GM21423 (cell line): ENCODE results near the gene ADAP1.
"Not testable (repeated sequence)": the region's sequence is repeated elsewhere in the genome, so short reads cannot be mapped to it uniquely, and the experiment has no call there.

Experiments
- ATAC-seq: cut with Tn5 transposase; IDR thresholded peaks from one replicate; pipeline ENCODE4 v1.9.1; 2021; ENCODE audit warnings: mild to moderate bottlenecking, moderate library complexity; ENCODE audit not compliant: unreplicated experiment

ADAP1 gene, protein sequence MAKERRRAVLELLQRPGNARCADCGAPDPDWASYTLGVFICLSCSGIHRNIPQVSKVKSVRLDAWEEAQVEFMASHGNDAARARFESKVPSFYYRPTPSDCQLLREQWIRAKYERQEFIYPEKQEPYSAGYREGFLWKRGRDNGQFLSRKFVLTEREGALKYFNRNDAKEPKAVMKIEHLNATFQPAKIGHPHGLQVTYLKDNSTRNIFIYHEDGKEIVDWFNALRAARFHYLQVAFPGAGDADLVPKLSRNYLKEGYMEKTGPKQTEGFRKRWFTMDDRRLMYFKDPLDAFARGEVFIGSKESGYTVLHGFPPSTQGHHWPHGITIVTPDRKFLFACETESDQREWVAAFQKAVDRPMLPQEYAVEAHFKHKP

DNA sequence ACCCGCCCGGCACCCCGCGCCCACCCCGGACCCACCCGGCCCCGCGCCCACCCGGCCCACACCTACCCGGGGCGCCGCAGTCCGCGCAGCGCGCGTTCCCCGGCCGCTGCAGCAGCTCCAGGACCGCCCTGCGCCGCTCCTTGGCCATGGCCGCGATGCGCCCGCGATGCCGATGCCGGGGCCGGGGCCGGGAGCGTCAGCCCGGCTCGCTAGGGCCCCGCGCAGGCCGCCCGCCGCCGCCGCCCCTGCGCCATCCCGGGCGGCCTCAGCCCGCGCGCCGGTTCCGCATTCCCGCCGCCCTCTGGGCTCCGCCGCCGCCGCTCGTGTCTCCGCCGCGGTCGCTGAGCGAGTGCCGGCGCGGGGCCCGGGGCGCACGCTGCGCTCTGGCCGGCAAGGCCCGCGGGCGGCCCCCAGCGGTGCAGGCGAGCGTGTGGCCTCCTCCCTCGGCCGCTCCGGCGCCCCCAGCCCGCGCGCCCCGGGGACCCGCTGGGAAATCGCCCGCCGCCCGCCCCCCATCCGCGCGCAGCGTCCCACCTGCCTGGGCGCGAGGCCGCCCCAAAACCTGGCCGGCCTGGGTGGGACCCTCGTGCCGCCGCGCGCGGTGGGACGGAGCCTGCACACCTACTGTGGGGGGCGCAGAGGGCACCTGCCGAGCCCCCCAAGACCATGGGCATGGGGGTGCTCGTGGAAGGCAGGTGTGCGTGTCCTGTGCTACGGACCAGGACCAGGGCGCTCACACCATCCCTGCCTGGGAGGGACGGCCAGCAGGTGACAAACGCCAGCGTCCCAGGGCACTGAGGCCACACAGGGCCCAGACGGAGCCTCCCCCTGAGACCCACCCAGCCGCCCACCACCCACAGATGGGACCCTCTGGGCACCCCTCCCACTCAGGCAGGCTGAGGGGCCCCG is at the start of gene ADAP1:
ADAP1 (minus strand) TSS at position 351 of the 909 bp plus-strand sequence; CDS start at position 148, 203 bp downstream.
- peak; percentile 62 for ATAC-seq

DNA sequence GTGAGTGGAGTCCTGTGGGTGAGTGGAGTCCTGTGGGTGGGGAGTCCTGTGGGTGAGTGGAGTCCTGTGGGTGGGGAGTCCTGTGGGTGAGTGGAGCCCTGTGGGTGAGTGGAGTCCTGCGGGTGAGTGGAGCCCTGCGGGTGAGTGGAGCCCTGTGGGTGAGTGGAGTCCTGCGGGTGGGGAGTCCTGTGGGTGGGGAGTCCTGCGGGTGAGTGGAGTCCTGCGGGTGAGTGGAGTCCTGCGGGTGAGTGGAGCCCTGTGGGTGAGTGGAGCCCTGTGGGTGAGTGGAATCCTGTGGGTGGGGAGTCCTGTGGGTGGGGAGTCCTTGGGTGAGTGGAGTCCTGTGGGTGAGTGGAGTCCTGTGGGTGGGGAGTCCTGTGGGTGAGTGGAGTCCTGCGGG is 48.0 kb upstream of the ADAP1 start:
- not testable (repeated sequence) for ATAC-seq

DNA sequence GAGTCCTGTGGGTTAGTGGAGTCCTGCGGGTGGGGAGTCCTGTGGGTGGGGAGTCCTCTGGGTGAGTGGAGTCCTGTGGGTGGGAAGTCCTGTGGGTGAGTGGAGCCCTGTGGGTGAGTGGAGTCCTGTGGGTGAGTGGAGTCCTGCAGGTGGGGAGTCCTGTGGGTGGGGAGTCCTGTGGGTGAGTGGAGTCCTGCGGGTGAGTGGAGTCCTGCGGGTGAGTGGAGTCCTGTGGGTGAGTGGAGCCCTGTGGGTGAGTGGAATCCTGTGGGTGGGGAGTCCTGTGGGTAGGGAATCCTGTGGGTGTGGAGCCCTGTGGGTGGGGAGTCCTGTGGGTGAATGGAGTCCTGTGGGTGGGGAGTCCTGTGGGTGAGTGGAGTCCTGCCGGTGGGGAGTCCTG is 47.5 kb upstream of the ADAP1 start:
- not testable (repeated sequence) for ATAC-seq

DNA sequence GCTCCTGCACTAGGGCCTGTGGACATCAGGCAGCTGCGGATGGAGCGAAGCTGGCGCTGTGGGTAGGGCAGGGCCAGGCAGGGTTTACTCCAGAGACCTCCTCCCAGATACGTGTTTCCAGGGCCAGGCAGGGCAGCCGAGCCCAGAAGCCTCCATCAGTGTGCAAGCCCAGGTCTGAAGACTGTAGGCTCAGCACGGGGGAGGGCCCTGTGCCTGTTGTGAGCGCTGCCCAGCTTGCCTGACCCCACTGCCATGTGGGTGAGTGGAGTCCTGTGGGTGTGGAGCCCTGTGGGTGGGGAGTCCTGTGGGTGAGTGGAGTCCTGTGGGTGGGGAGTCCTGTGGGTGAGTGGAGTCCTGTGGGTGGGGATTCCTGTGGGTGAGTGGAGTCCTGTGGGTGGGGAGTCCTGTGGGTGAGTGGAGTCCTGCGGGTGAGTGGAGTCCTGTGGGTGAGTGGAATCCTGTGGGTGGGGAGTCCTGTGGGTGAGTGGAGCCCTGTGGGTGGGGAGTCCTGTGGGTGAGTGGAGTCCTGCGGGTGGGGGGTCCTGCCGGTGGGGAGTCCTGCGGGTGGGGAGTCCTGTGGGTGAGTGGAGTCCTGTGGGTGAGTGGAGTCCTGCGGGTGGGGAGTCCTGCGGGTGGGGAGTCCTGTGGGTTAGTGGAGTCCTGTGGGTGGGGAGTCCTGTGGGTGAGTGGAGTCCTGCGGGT is 46.7 kb upstream of the ADAP1 start:
- not testable (repeated sequence) for ATAC-seq

DNA sequence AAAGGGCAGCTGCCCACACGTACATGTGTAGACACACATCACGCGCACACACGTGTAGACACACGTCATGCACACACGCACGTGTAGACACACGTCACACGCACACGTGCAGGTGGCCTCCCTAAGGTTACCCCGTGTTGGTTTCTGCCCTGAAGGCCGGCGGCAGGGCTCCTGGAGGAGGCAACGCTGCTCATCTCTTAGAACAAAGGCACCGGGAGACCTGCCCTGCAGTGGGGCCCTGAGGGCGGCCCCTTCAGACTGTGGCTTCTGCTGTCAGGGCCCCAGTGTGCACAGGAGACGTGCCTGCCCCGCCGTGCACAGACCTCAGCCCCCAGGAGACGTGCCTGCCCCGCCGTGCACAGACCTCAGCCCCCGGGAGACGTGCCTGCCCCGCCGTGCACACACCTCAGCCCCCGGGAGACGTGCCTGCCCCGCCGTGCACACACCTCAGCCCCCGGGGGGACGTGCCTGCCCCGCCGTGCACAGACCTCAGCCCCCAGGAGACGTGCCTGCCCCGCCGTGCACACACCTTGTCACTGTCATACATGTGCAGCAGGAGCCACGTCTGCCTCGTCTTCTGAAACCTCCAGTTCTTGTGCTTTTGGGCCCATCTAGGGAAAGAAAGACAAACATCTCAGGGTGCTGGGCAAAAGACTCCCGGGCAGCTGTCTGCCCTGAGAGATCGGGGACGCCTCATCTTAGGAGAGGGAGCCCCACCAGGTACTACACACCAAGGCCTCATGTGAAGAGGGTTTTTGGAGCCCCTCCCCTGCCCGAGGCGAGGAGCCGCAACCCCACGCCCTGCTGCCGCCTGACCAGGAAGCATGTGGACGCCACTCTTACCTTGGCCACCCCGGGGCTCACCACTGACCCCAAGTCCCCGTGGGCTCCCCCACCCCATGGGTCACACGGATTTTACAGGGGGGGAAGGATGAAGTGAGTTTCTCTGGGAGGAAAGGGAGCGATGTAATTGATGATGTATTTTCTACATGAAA is 45.8 kb upstream of the ADAP1 start:
- ATAC-seq: peak; percentile 48

DNA sequence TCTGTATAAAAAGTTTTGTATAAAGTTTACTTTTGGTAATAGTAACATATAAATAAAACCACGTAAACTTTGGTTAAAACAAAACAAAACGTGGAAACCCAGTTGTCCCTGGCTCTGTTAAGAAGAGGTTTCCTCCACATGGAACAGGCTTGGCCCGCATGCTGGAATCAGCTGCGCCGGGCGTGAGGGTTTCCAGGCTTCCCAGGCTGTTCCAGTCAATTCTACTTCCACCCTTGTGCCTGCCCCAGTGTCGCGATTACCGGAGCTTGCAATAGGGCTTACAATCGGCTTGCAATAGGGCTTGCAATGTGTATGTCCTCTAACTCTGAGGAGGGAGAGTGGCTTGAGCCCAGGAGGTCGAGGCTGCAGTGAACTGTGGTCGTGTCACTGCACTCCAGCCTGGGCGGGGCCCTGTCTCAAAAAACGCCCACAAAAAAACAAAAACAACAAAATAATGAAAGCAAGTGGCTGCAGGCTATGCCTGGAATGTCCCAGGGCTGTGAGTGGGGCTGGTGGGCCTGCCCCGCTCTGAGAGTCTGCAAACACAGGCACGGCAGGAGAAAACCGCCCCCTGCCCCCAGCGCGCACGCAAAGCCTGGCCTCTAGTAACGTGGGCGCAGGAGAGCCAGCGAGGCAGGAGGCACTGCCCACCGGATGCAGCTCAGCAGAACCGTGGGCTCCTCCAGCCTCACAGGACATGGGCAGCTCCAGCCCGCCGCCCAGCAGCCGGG is 44.8 kb upstream of the ADAP1 start:
- peak; percentile 8 for ATAC-seq

DNA sequence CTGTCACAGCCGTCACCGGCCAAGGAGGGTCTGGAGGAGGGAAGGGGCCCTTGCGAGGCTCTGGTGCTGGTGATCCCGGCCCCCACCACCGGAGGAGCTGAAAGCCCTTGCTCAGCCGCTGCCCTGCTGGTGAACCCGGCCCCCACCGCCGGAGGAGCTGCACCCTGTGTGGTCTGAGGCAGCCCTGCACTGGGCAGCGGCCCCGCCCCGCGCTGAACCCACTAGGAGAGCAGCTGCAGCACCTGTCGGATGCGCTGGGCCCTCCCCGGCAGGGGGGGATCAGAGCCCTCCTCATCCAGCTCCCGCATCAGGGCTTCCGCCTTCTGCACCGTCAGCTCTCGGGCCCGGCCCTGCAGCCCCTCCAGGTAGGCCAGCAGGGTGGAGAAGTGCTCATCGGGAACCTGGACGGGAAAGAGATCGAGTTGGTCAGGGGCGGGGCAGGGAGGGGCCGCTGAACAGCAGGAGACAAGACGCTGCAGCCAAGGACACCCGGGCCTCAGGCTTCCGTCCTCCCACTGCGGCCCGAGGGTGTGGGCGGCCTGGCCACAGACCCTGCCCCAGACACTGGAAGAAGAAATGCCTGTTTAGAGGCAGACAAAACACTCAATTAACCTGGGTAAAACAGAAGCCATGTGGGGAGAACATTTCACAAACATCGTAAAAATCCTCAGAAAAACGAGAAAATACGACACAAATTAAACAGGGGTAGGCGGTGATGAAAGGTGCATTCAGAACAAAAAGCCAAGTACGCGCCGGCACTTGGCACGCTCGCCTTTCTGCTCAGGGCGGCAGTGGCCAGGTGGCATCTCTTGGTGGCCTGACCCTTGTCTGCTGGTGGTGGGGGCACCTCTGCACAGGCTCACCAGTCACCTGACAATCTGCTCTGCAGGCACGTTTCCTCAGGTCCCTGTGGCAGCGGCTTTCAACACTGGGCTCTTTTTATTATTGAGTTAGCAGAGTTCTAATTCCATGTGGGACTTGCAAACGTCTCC is 43.2 kb upstream of the ADAP1 start:
- ATAC-seq: no peak

DNA sequence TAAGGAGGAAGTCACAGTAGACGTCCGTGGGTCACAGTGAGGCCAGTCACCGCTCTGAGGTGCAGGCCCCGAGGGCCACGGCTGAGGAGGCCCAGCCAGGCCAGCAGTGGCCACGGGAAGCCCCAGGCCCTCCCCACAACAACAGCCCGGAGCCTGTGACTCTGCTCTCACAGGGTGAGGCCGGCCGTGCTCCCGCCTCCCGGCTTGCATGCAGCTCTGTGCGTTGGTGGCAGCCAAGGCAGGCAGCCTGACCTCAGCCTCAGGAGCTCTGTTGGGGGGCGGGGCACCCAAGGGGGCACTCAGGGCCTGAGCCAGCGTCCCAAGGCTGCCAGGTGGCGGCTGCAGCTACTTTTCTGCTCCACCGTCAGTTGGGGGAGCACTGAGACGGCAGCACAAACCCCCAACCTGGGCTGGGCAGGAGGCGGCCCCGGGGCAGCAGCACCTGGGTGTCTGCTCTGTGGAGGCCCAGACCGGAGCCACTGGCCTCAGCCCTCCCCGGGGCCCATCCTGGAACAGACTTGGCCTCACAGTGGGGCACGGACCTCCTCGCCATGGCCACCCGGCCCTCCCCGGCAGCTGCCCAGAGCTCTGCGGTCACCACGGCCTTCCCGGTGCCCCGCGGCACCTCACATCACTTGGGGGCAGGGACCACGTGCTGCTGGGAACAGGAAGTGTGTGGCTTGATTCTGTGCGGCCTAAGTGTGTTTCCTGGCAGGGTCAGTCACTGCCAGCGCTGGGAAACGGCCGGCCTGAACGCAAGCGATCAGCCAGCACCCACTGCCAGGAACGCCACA is 41.8 kb upstream of the ADAP1 start:
- ATAC-seq: no peak

DNA sequence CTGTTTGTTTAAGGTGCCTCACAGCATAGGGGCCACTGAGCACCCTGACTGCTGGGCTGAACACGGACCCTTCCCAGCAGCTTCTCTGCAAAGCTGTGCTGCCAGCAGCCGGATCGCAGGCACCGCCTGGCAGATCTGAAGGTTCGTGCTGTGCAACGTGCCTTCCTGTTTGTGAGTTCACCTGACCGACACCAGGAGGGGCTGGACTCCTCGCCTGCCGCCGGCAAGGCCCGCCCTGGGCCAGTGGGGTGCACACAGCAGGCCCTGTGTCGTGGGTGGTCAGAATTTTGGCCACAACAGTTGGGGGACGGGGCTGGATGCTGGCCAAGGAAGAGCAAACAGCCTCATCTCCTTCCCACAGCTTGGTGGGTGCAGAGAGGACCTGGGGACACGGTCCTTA is 41.1 kb upstream of the ADAP1 start:
- ATAC-seq: no peak

DNA sequence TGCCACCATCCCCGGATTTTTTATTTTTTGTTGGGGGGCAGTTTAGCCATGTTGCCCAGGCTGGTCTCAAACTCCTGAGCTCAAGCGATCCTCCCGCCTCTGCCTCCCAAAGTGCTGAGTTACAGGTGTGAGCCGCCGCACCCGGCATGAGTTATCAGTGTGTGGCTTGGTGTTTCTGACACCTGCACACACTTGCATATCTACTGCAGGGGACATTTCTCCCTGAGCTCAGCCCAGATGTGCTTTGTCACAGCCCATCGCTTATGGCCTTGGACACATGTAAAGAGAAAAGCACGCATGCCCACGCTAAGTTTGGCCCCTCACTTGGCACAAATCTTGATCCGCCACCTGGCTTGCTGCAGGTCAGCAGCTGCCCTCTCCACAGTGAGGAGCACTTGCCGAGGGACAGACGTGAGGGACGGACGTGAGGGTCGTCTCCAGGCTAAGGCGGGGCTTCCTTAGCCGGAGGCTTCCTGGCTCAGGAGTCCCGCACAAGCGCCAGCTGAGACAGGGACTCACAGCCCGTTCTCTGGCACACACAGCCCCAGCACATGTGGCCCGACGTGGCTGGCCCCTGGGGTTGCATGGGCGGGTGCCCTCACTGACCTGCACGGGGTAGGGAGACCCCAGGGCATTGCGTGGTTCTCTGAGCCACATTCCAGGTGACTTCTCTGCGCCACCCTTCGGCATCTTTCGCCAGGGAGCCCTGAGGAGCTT is 40.3 kb upstream of the ADAP1 start:
- no peak for ATAC-seq

DNA sequence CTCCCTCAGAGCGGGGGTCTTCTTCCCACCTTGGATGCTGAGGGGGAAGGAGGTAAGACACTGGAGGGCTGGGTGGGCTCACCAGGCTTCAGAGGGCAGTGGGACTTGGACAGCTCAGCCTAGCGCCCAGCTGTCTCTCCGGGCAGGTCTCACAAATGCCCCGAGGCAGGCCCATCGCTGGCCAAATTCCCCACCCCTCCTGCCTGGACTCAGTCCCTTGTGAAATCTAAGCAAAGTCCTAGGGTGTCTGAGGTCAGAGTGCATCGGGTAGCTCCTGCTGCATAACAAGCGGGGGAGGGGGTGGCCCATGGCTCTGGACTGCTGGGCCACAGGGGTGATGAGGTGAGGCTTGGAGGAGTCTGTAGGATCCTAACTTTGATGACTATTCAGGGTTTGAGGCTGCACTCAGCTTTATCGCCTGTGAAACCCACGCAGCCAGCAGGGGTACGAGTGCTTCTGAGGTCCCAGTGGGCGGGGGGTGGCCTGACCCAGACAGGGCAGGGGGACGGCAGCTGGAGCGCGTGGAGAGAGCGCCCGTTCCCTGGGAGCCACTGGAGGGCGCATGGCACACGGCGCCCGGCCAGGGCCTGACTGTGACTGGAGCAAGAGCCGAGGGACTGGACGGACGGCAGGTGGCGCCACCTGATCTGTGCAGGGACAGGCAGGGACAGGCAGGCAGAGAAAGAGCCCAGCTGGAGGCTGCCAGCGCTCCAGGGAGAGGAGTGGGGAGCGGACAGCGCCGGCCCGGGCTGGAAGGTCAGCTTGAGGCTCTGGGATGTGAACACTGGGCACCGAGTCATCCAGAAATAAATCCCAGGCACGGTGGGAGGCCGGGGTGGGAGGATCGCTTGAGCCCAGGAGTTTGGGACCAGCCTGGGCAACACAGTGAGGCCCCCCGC is 38.5 kb upstream of the ADAP1 start:
- ATAC-seq: peak; percentile 80

DNA sequence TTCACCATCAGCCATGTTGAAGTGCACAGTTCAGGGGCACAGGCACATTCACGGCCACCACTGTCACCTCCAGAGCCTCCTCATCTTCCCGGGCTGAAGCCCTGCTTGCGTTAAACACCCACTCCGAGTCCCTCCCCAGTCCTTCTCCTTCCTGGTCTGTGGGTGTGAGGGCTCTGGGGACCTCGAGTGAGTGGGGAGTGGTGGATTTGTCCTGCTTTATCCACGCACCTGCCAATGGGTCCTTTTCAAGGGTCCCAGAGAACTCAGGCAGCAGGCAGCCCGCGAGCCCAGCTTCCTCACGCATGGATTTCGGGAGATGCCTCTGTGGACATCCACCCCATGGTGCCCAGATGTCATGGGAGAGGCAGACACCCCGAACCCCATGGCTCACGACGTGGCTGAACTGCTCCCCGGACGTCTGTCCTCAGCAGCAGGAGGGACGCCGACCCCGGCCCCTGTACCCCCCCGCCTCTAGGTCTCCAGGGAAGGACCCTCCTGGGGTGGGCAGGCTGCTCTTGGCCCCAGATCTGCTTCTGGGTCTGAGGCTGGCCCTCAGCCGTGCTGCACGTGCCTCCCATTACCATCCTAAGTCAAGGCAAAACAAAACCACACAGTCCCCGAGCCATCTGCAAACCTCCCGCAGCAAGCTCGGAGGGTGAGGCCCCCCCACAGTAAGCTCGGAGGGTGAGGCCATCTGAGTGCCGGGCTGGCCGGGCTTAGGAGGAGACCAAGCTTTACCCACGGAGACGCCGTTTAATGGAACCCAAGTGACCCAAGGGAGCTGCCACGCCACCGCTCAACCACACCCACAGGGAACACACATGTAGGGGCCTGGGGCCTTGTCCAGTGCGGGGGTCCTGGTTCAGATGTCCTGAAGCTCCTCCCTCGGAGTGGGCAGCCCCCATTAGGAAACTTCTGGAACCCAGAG is 37.5 kb upstream of the ADAP1 start:
- no peak for ATAC-seq

DNA sequence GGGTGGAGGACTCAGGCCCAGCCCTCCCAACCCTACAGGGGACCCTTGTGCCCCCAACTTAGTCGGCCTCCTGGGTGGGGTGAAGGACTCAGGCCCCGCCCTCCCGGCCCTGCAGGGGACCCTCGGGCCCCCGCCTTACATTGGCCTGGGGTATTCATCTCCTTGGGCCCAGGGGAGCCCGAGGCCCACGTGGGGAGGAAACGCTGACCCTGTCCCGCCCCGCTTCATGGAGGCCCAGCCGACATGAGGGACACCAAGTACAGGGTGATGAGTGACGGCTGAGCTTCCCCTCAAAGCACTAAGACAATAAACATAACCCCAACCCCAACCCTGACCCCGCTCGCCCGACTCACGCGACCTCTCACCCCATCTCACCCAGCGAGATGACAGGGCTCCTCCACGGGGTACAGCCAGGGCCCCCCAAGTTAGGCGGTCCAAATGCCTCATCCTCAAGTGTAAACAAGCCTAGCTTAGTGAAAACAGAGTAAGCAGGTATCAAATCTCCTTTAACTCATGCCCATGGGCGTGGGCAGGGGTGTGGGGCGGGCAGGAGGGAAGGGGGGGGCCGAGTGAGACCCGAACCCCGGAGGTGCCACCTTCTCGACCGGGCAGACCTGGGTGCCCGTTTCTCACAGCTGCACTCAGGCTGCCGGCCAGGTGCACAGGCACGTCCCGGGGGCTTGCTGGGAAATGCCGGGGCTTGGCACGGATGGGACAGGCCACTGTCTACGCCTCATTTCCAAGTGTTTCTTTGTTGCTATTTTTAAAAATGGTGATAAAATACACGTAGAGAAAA is 36.7 kb upstream of the ADAP1 start:
- ATAC-seq: no peak
